Fibroblast of pulmonary artery (primary cell): ENCODE measurements around the gene GCG.

Source experiments
- DNase-seq: peaks from one replicate; pipeline ENCODE4 v3.0.0-alpha.2; 2010; ENCODE audit warnings: low read depth
- H3K4me3 ChIP-seq: replicated peaks from 2 replicates; pipeline ENCODE4 v1.5.1; 2011; ENCODE audit warnings: low read depth, mild to moderate bottlenecking, control low read depth, low read length, moderate library complexity
- TF ChIP-seq, protein P1 (sequence below): IDR thresholded peaks from 2 replicates; pipeline ENCODE4 v1.5.1; 2011; ENCODE audit warnings: mild to moderate bottlenecking, control low read depth, low read length, inconsistent platforms; ENCODE audit errors: missing control alignments

Gene GCG

GRCh38 chr2:162126527-162126926, 25.5 kb downstream of the GCG start:
- no peak overlapping the region for H3K4me3 ChIP-seq
- TF ChIP-seq, protein P1, sequence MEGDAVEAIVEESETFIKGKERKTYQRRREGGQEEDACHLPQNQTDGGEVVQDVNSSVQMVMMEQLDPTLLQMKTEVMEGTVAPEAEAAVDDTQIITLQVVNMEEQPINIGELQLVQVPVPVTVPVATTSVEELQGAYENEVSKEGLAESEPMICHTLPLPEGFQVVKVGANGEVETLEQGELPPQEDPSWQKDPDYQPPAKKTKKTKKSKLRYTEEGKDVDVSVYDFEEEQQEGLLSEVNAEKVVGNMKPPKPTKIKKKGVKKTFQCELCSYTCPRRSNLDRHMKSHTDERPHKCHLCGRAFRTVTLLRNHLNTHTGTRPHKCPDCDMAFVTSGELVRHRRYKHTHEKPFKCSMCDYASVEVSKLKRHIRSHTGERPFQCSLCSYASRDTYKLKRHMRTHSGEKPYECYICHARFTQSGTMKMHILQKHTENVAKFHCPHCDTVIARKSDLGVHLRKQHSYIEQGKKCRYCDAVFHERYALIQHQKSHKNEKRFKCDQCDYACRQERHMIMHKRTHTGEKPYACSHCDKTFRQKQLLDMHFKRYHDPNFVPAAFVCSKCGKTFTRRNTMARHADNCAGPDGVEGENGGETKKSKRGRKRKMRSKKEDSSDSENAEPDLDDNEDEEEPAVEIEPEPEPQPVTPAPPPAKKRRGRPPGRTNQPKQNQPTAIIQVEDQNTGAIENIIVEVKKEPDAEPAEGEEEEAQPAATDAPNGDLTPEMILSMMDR: no peak
- no peak for DNase-seq

- TF ChIP-seq, protein P1: no peak
- H3K4me3 ChIP-seq: no peak overlapping the region
- DNase-seq: no peak
Measured at GRCh38 chr2:162126111-162126519, 25.9 kb downstream of the GCG start.

DNA sequence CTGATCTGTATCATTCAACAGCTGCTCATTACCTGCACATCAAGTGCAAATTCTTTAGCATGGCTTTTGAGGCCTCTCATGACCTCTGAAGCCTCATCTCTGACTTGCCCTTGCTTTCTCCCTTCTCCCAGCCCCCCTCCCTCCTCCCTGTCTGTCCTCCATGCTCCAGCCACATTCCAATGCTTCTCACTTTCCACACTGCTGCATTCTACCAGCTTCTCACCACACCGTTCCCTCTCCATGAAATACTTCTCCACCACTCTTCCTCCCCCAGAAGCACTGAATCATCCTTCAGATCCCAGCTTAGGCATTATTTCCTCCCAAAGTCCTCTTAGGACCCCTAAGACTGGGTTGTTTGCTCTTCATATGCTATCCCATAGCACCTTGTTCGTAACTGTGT, 26.9 kb downstream of the GCG start:
- DNase-seq: peak; percentile 26
- TF ChIP-seq, protein P1: no peak
- H3K4me3 ChIP-seq: no peak overlapping the region

DNA sequence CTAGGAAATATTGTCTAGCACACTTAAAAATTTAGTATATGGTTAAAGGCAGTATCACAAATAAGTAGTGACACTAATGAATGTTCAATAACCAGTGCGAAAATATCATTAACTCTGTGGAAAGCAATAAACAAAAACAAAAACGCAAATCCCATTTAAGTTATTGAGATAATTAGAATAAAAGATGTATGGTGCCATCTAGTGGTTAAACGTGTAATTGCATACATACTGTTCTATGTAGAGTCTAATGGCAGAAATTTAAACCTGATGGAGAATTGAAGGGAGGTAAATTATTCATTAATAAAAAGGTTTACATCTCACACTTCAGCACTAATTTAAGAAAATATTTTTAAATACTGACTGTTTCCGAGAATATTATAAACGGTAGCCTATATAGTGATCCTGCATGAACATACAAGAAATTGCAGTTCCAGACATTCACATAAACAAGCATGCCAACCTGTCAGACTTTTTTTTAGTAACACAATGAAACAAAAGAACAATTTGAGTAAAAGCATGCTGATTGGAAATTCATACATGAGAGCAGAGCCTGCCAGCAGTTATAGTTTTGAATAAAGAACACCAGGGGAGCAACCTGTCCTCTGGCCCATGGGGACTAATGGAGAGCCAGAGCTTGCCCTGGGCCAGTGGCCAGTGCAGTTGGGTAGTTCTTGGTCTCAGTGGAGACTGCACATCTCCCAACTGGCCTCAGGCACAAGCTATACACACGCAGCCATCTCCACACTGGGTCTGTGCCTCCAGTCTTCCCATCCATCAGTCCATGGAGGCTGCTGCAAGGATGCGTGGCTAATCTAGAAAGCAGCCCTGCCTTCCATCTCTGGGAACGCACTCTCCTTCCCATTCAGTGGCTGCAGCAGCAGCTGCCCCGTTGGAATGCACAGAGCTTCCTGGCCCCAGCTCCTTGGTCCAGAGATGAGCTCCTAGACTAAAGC, 28.0 kb downstream of the GCG start:
- DNase-seq: peak; percentile 84
- H3K4me3 ChIP-seq: no peak overlapping the region
- TF ChIP-seq, protein P1: peak; percentile 58

DNA sequence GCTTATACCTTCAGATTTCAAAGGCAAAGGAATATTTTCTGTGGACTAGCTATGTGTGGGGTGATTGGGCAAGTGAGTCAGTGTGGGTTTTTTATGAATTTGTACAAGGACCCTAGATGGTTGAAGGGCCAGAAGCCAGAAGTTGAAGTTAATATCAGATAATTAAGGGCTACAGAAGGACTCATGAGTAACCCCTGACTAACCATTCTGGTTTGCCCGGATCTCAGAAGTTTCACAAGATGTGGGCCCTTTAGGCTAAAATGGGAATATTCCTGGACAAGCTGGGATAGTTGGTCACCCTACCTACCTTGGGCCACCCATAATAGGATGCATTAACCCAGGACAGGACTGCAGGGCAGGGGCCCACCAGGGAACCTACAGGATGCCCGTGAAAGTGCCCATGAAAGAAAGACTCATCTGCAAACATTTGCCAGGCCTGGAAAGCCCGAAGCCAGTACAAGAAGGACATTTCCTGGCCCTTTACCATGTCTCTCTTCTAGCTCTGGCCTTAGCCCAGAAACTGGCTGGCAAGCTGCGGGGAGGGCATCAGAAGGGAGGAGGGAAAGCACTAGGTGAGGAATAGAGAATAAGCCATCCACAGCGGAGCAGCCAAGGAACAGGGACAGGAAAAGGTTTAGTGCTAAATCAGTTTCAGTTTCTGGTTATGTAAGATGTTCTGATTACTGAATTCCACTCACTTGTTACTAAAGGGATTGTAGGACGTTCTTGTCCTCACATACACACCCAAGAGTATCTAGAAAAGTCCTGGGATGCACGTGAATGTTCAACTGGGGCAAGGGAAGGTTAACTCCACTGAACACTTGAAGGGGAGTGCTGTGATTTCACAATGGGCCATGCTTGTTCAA, 33.6 kb downstream of the GCG start:
- H3K4me3 ChIP-seq: no peak overlapping the region
- DNase-seq: peak; percentile 60
- TF ChIP-seq, protein P1: no peak

DNA sequence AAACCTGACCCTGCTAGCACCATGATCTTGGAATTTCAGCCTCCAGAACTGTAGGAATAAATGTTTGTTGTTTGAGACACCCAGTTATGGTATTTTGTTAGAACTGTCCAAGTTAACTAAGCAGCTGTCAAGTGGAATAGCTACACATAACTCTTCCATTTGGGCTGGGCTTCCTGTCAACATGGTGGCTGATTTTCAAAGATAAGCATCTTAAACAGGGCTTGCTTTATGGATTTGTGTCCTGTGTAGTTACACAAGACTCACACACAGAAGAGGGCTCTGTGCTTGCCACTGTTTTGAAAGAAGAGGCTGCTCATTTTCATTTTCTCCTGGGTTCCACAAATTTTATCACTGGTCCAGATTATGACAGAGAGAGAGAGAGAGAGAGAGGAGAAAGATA, 35.7 kb downstream of the GCG start:
- TF ChIP-seq, protein P1: no peak
- DNase-seq: no peak
- H3K4me3 ChIP-seq: no peak overlapping the region
